SK-N-SH treated with all-trans-retinoic acid at 6 μM for 48 hours (cell line): ENCODE data around the gene PLAAT4.

Experiments used
- GLIS3 ChIP-seq: fragments of 250-450 bp; sonication (Bioruptor Pico); IDR thresholded peaks from 2 replicates; pipeline ENCODE4 v1.5.0; 2020; ENCODE audit warnings: mild to moderate bottlenecking, moderate library complexity
- ISL1 ChIP-seq: fragments of 250-450 bp; sonication (Bioruptor Pico); IDR thresholded peaks from 2 replicates; pipeline ENCODE4 v2.1.2; 2022; ENCODE audit warnings: mild to moderate bottlenecking, moderate library complexity
- PATZ1 ChIP-seq: fragments of 250-450 bp; sonication (Bioruptor Pico); IDR thresholded peaks from 2 replicates; pipeline ENCODE4 v1.8.0; 2020; ENCODE audit warnings: mild to moderate bottlenecking, moderate library complexity, borderline replicate concordance
- PPARA ChIP-seq: fragments of 250-450 bp; sonication (Bioruptor Pico); IDR thresholded peaks from 2 replicates; pipeline ENCODE4 v1.5.0; 2020; ENCODE audit warnings: mild to moderate bottlenecking, borderline replicate concordance
- SNAI2 ChIP-seq: fragments of 250-450 bp; sonication (Bioruptor Pico); IDR thresholded peaks from 2 replicates; pipeline ENCODE4 v1.5.0; 2020; ENCODE audit warnings: mild to moderate bottlenecking, moderate library complexity
- TCF4 ChIP-seq: fragments of 250-450 bp; sonication (Bioruptor Pico); IDR thresholded peaks from 2 replicates; pipeline ENCODE4 v1.8.0; 2021; ENCODE audit warnings: mild to moderate bottlenecking, moderate library complexity, borderline replicate concordance
- ZFP3 ChIP-seq: fragments of 250-450 bp; sonication (Bioruptor Pico); IDR thresholded peaks from 2 replicates; pipeline ENCODE4 v1.5.0; 2020; ENCODE audit warnings: mild to moderate bottlenecking, moderate library complexity

- TF ChIP-seq ZFP3 (CRISPR knock-in tag) (no peak), GLIS3 (CRISPR knock-in tag) (no peak), TCF4 (CRISPR knock-in tag) (no peak), PPARA (CRISPR knock-in tag) (no peak), PATZ1 (CRISPR knock-in tag) (no peak), ISL1 (CRISPR knock-in tag) (no peak), SNAI2 (no peak)
Observed at GRCh38 chr11:63573881-63574855, 37.6 kb downstream of the PLAAT4 start.
